ENCODE data around the gene FOXO3. TPM values are rescaled to one million over a fixed set of nuclear protein-coding genes. Genes with fewer than 3 reads are reported as not detected.

Gene FOXO3
- total and polyA plus RNA-seq, 8 donors, result 50.0 to 71.1 (median 63.1) TPM

DNA sequence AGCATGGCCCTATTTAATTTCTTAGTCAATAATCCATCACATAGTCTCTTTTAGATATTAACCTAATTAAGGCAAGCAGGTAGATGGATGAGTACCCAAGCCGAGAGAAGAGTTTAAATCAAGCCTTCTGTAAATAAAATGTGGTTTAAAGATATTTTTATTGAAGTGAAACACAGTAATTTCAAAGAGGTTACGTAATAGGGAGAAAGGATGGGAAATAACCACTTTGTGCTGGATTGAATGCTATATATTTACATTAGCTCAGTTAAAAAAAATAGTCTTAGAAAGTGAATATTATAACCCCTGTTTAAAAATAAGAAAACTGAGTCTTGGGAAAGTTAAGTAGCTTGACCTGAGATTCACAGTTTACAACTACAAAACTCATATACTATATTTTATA lies 37.0 kb upstream of the FOXO3 start:
- H3K4me3 ChIP-seq, result no peak overlapping the region
- ATAC-seq, result no peak
- DNase-seq, result no peak
- peaks cover 0 to 3% of the 10 kb centered on the region in 2 donors for H3K36me3 ChIP-seq
- H3K27ac ChIP-seq, result no peak overlapping the region
- H3K27me3 ChIP-seq, result no peaks in the 10 kb centered on the region
- TF ChIP-seq, protein P1, sequence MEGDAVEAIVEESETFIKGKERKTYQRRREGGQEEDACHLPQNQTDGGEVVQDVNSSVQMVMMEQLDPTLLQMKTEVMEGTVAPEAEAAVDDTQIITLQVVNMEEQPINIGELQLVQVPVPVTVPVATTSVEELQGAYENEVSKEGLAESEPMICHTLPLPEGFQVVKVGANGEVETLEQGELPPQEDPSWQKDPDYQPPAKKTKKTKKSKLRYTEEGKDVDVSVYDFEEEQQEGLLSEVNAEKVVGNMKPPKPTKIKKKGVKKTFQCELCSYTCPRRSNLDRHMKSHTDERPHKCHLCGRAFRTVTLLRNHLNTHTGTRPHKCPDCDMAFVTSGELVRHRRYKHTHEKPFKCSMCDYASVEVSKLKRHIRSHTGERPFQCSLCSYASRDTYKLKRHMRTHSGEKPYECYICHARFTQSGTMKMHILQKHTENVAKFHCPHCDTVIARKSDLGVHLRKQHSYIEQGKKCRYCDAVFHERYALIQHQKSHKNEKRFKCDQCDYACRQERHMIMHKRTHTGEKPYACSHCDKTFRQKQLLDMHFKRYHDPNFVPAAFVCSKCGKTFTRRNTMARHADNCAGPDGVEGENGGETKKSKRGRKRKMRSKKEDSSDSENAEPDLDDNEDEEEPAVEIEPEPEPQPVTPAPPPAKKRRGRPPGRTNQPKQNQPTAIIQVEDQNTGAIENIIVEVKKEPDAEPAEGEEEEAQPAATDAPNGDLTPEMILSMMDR (IDR thresholded peaks at IDR 0.05), result no peak
- H3K4me1 ChIP-seq, result no peaks in the 10 kb centered on the region
- no peaks in the 10 kb centered on the region for H3K9me3 ChIP-seq
- intact Hi-C loops (cut with DNase I), result loop anchor here in 1 of 2 donors (10.0 kb wide), 2 partner anchors 409 to 539 kb away; no protein-coding TSS in a partner anchor

DNA sequence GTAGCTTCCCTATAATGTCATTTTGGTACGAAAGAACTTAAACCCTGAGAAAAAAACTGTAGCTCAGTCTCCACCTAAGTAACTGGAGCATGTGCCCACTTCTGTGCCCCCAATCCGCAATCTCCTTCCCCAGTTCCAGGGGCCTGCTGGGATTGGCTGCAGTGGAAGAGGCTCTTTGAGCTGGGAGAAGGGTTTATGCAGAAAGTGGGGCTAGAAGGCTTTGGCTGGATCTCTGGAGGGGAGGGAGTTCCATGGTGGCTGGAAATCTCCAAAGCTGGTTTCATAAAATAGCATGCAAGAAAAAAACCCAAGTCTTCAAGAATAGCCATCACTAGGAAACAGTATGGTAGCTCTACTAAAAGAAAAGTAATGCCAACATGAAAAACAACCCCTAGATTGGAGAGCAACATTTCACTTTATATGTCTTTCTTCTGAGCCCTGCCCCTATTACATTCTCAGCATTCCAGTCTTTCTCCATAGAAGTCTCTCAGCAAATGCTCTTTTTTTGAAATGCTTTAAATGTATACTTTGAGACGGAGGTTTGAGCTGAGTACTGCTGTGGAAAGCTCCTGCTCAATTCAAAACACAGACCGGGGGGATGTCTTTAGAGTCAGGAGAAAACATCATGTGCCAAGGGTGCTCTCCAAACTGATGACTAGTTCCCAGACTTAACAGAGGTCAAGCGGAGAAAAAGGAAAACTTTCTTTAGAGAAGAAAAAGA lies 36.0 kb upstream of the FOXO3 start:
- intact Hi-C loops (cut with DNase I), result loop anchor here in 1 of 2 donors (10.0 kb wide), 2 partner anchors 410 to 540 kb away; no protein-coding TSS in a partner anchor
- no peaks in the 10 kb centered on the region for H3K4me1 ChIP-seq
- TF ChIP-seq, protein P1 (IDR thresholded peaks at IDR 0.05), result no peak

DNA sequence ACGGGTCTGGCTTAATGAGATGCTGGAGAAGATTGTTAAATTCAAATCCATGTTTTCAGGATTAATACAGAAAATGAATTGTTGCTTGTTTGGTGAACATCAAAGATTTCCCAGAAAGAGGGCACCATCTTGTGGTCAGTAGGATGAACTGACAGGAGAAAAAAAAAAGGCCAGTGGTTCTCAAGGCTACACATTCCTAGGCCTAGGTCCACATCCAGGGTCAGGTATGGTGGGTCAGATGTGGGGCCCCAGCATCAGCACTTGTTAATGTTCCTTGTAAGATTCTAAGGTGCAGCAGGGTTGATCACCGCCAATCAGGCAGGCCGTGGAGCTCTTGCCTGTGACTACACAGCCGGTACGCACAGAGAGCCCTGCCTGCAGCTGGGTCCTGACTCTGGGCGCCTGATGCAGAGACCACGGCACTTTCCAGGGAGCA lies 34.0 kb upstream of the FOXO3 start:
- intact Hi-C loops (cut with DNase I), result loop anchor here in 1 of 2 donors (10.0 kb wide), 2 partner anchors 412 to 542 kb away; no protein-coding TSS in a partner anchor
- DNase-seq (peak in 2 of 4 donors; percentile 34 to 55), ATAC-seq (peak; percentile 86)
- no peaks in the 10 kb centered on the region for H3K9me3 ChIP-seq
- H3K4me1 ChIP-seq, result no peaks in the 10 kb centered on the region
- TF ChIP-seq, protein P1 (IDR thresholded peaks at IDR 0.05), result peak; percentile 60 to 66
- H3K27ac ChIP-seq, result no peak overlapping the region
- no peaks in the 10 kb centered on the region for H3K27me3 ChIP-seq
- H3K4me3 ChIP-seq, result no peak overlapping the region
- peaks cover 0 to 3% of the 10 kb centered on the region in 2 donors for H3K36me3 ChIP-seq

More for the DNA sequence above, 36.0 kb upstream of the FOXO3 start:
- no peaks in the 10 kb centered on the region for H3K9me3 ChIP-seq
- peaks cover 0 to 3% of the 10 kb centered on the region in 2 donors for H3K36me3 ChIP-seq
- ATAC-seq (no peak), DNase-seq (no peak)
- no peaks in the 10 kb centered on the region for H3K27me3 ChIP-seq
- H3K27ac ChIP-seq, result no peak overlapping the region
- H3K4me3 ChIP-seq, result no peak overlapping the region

DNA sequence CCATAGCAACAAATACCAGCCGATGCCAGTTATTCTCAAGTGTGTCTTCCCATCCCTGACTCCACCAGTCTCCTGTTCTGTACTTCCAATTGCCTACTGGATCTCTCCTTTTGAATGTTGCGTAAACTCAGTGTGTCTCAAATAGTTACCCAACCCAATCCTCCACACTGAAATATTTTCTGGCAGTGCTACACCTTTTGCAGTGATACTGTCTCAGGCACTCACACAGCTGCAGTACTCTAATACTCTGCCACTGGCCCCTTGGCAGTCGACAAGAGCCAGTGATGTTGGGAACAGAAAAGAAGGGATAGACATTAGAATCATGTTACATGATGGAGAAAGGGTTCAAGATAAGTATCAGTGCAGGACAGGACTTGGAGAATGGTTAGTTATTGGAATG lies 31.8 kb upstream of the FOXO3 start:
- no peak overlapping the region for H3K4me3 ChIP-seq
- no peaks in the 10 kb centered on the region for H3K27me3 ChIP-seq
- no peaks in the 10 kb centered on the region for H3K4me1 ChIP-seq
- TF ChIP-seq, protein P1 (IDR thresholded peaks at IDR 0.05), result no peak
- no peaks in the 10 kb centered on the region for H3K9me3 ChIP-seq
- ATAC-seq (no peak), DNase-seq (no peak)
- no peaks in the 10 kb centered on the region for H3K36me3 ChIP-seq
- H3K27ac ChIP-seq, result no peak overlapping the region
- intact Hi-C loops (cut with DNase I), result loop anchor here in 1 of 2 donors (10.0 kb wide), 2 partner anchors 414 to 544 kb away; no protein-coding TSS in a partner anchor

DNA sequence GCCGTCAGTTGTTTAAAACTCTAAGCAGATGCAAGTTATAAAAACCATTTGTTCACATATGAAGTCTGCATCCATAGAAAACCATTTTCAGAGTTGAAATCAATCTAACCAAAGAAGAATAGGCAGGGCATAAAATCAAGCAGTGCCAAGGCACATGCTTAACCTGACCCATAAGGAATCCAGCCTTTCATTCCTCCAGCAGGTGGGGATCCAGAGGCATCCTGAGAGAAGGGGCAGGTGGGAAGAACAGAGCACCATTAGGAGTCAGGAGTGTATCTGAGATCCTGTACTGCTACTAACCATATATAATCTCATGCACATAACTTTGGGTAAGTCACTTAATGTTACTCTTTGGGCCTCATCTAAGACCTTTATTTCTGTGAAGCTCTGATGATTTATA lies 29.4 kb upstream of the FOXO3 start:
- ATAC-seq, result no peak
- intact Hi-C loops (cut with DNase I), result no loop called here
- H3K4me1 ChIP-seq, result no peaks in the 10 kb centered on the region
- H3K27me3 ChIP-seq, result no peaks in the 10 kb centered on the region
- no peak for DNase-seq
- no peak overlapping the region for H3K27ac ChIP-seq
- H3K36me3 ChIP-seq, result no peaks in the 10 kb centered on the region
- TF ChIP-seq, protein P1 (IDR thresholded peaks at IDR 0.05), result no peak
- no peak overlapping the region for H3K4me3 ChIP-seq
- H3K9me3 ChIP-seq, result no peaks in the 10 kb centered on the region

Measured in left lung (tissue), 10 donors.